ENCODE results near the gene TMEM184A. TPM values are rescaled to one million over a fixed set of nuclear protein-coding genes. Genes with fewer than 3 reads are reported as not detected.

Gene TMEM184A
- total RNA-seq, 4 donors from 2014 or later: 0.66 to 2.5 TPM; not detected in 2

- DNase-seq (ENCODE audit: low spot score in 2 of 2): no peak
- Histone ChIP-seq H3K27me3 (peaks cover 0 to 45% of the 10 kb centered on the region in 2 donors), H3K4me3 (no peak overlapping the region), H3K27ac (no peak overlapping the region), H3K36me3 (peaks cover 0 to 11% (median 0%) of the 10 kb centered on the region in 3 donors), H3K9me3 (peaks cover 0 to 14% (median 0%) of the 10 kb centered on the region in 4 donors), H3K4me1 (peaks cover 0 to 8% (median 3%) of the 10 kb centered on the region in 4 donors)
- 57 to 58% methylated on average over 9 of the region's 9 CpGs for WGBS, 2 donors
- TF ChIP-seq EP300 (IDR thresholded peaks at IDR 0.05): no peak
These were observed 34.9 kb upstream of the TMEM184A start for GRCh38 chr7:1590887-1591286.

DNA sequence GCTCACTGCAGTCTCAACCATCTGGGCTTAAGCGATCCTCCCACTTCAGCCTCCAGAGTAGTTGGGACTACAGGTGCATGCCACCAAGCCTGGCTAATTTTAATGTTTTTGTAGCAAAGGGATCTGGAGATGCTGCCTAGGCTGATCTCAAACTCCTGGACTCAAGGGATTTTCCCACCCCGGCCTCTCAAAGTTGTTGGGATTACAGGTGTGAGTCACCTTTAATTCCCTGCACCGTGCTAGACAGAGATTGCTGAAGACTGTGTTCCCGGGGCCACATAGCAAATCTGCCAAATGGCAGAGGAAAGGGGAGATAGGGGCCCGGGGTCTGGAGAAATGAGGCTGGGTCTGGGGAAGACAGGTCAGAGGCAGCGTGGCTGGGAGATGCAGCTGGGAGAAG, 34.5 kb upstream of the TMEM184A start:
- Histone ChIP-seq H3K4me1 (peaks cover 0 to 8% (median 3%) of the 10 kb centered on the region in 4 donors), H3K27ac (no peak overlapping the region), H3K36me3 (peaks cover 0 to 15% (median 0%) of the 10 kb centered on the region in 3 donors), H3K27me3 (peaks cover 0 to 41% of the 10 kb centered on the region in 2 donors), H3K9me3 (peaks cover 0 to 14% (median 0%) of the 10 kb centered on the region in 4 donors), H3K4me3 (no peak overlapping the region)
- DNase-seq (ENCODE audit: low spot score in 2 of 2): no peak
- 66 to 71% methylated on average over 6 of the region's 6 CpGs for WGBS, 2 donors
- TF ChIP-seq POLR2A (IDR thresholded peaks at IDR 0.05) (no peak), EP300 (IDR thresholded peaks at IDR 0.05) (no peak)
- TF ChIP-seq, protein P1, sequence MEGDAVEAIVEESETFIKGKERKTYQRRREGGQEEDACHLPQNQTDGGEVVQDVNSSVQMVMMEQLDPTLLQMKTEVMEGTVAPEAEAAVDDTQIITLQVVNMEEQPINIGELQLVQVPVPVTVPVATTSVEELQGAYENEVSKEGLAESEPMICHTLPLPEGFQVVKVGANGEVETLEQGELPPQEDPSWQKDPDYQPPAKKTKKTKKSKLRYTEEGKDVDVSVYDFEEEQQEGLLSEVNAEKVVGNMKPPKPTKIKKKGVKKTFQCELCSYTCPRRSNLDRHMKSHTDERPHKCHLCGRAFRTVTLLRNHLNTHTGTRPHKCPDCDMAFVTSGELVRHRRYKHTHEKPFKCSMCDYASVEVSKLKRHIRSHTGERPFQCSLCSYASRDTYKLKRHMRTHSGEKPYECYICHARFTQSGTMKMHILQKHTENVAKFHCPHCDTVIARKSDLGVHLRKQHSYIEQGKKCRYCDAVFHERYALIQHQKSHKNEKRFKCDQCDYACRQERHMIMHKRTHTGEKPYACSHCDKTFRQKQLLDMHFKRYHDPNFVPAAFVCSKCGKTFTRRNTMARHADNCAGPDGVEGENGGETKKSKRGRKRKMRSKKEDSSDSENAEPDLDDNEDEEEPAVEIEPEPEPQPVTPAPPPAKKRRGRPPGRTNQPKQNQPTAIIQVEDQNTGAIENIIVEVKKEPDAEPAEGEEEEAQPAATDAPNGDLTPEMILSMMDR (IDR thresholded peaks at IDR 0.05): no peak

DNA sequence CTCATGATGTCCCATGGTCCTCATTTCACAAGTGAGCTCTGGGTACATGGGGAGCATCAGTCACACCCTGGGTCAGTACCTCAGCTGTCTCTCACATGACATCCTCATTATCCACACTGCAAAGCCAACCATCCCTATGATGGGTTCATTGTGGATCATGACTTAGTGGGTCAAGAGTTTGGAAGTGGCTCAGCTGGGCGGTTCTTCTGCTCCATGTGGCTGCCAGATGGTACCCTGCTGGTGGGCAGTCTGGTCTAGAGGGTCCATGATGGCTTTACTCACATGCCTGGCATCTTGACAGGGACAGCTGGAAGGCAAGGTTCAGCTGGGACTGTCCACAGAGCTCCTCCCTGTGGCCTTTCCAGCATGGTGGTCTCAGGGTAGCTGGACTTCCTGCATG, 33.0 kb upstream of the TMEM184A start:
- no peak for DNase-seq (ENCODE audit: low spot score in 2 of 2)
- Histone ChIP-seq H3K4me3 (no peak overlapping the region), H3K4me1 (peaks cover 0 to 8% (median 3%) of the 10 kb centered on the region in 4 donors), H3K27ac (no peak overlapping the region), H3K36me3 (peaks cover 0 to 21% (median 0%) of the 10 kb centered on the region in 3 donors), H3K9me3 (peaks cover 0 to 14% (median 0%) of the 10 kb centered on the region in 4 donors), H3K27me3 (peaks cover 0 to 37% of the 10 kb centered on the region in 2 donors)
- TF ChIP-seq EP300 (IDR thresholded peaks at IDR 0.05) (no peak), POLR2A (IDR thresholded peaks at IDR 0.05) (no peak)
- TF ChIP-seq, protein P1 (IDR thresholded peaks at IDR 0.05): no peak
- 92 to 100% methylated on average over 1 of the region's 1 CpG for WGBS, 2 donors

- H3K27me3 ChIP-seq: peaks cover 0 to 27% of the 10 kb centered on the region in 2 donors
- H3K36me3 ChIP-seq: peaks cover 0 to 21% (median 0%) of the 10 kb centered on the region in 3 donors
- no peak overlapping the region for H3K27ac ChIP-seq
- TF ChIP-seq POLR2A (IDR thresholded peaks at IDR 0.05) (no peak), EP300 (IDR thresholded peaks at IDR 0.05) (no peak)
- TF ChIP-seq, protein P1 (IDR thresholded peaks at IDR 0.05): no peak
- WGBS, 2 donors: 85 to 87% methylated on average over 12 of the region's 12 CpGs
- H3K4me3 ChIP-seq: no peak overlapping the region
- peaks cover 0 to 14% (median 0%) of the 10 kb centered on the region in 4 donors for H3K9me3 ChIP-seq
- peaks cover 0 to 8% (median 3%) of the 10 kb centered on the region in 4 donors for H3K4me1 ChIP-seq
- no peak for DNase-seq (ENCODE audit: low spot score in 2 of 2)
These were observed 31.7 kb upstream of the TMEM184A start for GRCh38 chr7:1587738-1588137.

DNA sequence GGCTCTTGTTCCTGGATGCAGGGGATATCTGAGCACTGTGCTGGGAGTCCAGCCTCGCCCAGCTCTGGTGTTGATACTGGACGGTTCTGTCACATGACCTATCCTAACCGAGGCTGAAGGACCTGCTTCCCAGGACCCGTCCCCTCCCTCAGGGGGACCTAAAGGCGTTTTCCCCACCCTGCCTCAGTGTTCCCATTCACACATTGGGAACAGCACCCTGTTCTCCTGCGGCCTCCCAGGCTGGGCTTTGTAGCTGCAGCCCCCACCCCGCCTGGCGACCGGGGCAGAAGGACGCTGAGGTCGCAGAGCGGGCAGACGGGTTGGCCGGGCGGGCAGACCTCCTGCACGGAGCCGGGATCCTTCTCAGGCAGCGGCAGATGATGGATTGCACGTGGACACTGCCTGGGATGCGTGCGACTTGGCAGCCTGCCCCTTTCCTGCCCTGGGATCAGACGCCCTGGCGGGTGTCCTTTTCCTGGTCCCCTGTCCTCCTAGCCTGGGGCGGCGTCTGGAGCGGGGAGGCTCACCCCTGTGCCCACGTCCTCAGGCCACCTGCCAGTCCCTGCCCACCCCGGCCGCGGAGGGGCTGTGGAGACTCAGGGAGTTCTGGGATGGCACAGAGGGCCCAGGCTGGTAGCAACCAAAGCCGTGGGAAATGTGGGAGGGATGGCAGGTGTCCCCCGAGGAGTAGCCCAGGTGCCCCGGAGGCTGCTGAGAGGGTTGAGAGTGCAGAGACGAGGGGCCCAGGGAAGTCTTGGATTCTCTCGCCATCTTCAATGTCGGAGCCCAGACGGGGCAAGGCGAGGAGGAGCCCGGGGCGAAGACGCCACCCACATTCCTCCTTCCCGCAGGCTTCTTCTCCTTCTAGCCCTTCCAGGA, 31.1 kb upstream of the TMEM184A start:
- TF ChIP-seq EP300 (IDR thresholded peaks at IDR 0.05) (no peak), POLR2A (IDR thresholded peaks at IDR 0.05) (no peak)
- TF ChIP-seq, protein P1 (IDR thresholded peaks at IDR 0.05): no peak
- 73 to 74% methylated on average over 36 to 41 of the region's 42 CpGs for WGBS, 2 donors
- Histone ChIP-seq H3K4me3 (no peak overlapping the region), H3K4me1 (peaks cover 0 to 3% (median under 1%) of the 10 kb centered on the region in 4 donors), H3K36me3 (peaks cover 0 to 22% (median 0%) of the 10 kb centered on the region in 3 donors), H3K9me3 (peaks cover 0 to 14% (median 0%) of the 10 kb centered on the region in 4 donors), H3K27ac (no peak overlapping the region), H3K27me3 (peaks cover 0 to 21% of the 10 kb centered on the region in 2 donors)
- no peak for DNase-seq (ENCODE audit: low spot score in 2 of 2)
